GM20431 (cell line): ENCODE results near the gene TECPR2.

Source experiments
- in situ Hi-C: fragments of 300-500 bp; cut with MseI, MboI; formaldehyde crosslinking; loops from one replicate; pipeline ENCODE4 v1.15.0; 2020; ENCODE audit warnings: low sequenced_read_pairs; ENCODE audit not compliant: unreplicated experiment

TECPR2 gene

DNA sequence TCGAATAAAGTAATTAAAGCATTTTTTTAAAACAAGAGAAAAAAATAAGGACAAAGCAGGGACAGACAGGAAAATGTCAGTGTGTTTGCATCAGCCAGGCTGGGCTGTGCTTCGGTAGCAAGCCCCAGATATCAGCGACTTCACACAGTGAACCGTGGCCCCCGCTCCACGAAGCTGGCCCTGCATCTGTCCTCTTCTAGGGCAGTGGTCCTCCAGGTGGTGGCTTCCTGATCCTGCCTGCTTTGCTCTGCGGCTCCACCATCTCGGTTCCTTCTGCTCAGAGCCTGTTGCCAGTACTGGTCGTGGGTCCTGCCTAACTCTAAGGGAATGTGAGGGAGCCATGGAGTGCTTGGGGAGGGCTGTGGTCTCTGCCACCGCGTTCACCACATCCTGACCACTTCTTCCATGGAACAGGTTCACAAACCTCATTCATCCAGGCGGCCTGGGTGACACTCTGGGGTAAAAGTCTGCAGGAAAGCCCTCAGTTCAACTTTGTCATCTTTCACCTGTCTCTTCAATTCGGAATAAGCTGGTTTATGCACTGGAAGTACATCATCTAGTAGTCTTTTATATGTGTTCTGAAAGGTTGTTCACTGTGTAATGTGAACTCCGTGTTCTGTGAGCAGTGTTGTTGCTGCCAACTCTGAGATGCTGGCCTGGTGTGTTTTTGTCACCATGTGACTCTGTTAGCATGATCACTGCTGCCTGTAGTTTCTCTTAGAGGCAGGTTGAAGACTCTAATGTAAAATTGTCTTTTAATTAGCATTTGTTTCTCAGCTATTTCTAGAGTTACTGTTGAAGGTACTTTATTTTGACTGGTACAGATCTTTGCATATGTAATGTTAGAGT lies 99.0 kb downstream of the TECPR2 start:
- in situ Hi-C loops = no loop called here

DNA sequence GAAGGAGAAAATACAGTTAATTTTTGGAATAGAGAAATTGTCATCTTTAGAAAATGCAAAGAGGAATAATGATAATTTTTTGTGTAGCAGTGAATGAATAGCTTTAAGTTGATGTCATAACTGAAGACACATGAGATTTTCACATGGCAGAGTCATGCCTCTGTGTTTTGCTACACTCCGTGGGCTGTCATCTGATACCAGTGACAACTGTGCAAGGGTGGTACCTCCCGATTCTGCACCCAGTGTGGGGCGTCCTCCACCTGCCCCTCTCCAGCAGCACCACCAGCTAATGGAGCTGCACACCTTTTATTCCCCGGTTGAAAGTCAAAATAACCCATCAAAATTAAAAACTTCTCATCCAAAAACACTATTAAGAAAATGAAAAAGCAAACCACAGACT lies 99.7 kb downstream of the TECPR2 start:
- in situ Hi-C loops = no loop called here

DNA sequence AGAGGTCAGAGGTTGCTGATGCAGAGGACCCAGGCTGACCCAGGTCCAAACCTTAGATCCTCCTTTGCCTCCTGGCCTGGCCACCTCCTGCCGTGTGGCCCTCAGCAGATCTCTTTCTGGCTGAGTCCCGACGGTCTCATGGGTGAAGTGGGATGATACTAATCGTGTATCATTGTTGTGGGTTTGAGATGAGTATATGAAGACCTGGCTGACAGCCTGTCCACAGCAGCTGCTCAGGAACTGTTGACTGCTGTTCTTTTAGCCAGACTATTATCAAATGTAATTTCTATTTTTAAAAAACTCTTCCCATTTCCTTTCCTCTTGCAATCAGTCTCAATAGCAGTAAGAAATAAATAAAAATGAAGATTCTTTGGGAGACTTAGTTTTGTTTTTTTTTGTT lies 101.3 kb downstream of the TECPR2 start:
- in situ Hi-C loops = no loop called here

DNA sequence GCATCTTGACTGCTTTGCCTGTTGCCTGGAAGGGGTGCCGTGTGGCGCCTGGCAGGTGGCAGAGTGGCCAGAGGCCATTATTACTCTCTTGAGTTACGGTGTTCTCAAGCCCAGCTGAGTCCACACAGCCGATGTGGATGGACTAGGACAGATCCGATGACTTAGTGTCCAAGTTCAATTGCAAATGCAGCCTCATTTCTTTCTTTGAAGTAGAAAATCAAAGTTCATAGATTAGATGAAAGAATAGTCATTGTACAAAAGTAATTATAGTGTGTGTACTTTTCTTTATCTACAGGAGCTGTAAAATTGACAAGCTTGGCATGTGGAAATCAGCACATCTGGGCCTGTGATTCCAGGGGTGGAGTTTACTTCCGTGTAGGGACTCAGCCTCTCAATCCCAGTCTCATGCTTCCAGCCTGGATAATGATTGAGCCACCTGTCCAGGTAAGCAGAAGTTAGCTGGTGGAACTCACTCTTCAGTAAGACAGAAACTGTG lies 102.2 kb downstream of the TECPR2 start:
- in situ Hi-C loops = no loop called here

DNA sequence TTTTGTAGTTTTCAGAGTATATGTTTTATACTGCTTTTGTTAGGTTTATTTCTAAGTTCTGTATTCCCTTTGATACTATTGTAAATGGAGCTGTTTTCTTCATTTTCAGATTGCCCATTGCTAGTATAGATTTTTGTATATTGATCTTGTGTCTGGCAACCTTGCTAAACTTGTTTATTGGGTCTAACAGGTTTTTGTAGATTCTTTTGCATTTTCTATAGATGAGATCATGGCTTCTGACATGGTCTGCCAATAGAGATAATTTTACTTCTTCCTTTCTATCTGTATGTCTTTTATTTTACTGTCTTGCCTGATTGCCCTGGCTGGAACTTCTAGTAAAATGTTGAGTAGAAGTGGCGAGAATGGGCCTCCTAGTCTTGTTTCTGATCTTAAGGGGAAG lies 106.5 kb downstream of the TECPR2 start:
- in situ Hi-C loops = no loop called here

DNA sequence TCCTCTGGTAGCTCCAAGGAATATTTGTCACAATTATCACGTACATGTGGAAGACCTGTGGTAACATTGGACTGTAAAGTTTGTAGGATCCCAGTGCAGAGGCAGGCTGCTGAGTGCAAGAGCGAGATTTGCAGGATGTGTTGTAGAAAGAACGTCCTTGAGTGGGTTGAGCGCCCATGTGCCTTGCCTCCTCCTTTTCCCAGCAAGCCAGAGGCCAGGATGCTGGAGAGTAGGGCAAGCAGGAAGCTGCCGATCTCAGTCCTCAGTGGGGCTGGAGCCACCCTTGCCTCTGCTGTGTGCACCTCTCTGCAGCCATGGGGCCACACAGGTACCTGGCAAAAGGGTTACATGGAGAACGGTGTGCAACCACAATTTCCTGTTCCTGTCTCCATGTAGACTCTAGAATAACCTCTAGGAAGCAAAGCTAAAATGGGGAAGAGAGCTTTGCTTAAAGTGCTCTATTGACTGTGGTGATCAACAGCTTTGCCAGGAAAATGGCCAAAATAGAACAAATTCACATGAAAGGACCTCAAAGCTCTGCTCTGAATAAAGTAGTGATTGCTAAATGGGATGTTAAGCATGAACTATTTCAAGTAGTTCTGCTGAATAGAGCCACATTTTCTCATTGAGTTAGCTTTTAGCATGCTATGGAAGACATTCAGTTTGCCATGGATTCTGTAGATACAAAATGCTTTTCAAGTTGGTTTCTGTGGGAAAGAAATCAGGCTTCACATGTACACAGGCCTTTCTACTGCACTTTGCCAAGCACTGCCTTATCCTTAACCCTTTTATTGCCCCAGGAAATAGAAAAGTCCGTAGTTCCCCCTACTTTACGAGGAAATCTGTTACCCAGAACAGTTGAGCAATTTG lies 109.4 kb downstream of the TECPR2 start:
- in situ Hi-C loops = no loop called here

DNA sequence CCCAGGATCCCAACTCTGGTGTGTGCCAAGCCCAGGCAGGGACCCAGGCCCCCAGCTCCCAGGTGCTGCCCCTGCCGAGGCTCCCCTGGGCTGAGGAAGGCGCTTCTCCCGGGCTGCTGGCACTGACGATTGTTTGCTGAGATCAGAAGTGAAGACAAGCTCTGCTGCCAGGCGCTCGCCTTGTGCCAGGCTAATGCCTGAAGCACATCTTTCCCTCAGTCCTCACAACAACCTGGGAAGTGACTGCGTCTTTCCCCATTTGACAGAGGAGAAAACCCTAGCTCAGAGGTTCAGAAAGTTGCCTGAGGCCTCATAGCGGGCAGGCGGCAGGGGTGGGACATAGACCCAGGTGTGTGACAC lies 110.0 kb downstream of the TECPR2 start:
- in situ Hi-C loops = no loop called here

DNA sequence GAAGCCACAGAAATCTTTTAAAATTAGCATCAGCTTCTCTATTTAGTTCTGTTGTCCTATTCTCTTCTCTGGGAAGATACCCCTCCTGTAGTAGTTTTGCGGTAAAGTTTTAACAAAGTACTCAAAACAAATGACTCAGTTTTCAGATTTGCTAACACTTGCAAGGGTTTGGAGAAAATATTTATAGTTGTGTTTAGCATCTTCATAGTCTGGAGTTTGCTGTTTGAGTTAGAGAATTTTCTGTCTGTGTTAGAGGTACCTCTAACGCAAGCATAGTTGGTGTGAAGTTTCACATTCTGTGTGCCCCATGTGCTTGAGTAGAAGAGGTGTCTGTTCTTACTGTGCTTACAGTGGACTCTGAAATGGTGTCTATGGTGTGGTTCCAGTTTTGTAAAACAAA lies 110.8 kb downstream of the TECPR2 start:
- in situ Hi-C loops = no loop called here

DNA sequence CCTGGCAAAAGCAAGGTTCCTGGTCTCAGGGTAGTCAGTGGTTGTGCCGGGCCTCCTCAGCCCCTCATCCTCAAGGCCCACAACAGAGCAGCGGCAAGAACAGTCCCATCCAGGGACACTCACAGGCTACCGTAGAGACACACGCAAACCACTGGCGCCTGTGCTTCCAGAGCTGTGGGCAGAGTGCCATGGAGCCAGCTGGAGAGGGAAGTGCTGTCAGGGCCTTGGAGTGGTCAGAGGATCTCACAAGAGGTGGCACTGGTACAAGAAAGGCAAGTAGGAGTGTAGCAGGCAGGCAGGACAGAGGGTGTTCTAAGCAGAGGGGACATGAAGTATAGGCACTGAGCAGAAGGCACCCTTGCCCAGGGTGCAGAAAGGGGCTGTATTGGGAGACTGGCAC lies 112.2 kb downstream of the TECPR2 start:
- in situ Hi-C loops = no loop called here

DNA sequence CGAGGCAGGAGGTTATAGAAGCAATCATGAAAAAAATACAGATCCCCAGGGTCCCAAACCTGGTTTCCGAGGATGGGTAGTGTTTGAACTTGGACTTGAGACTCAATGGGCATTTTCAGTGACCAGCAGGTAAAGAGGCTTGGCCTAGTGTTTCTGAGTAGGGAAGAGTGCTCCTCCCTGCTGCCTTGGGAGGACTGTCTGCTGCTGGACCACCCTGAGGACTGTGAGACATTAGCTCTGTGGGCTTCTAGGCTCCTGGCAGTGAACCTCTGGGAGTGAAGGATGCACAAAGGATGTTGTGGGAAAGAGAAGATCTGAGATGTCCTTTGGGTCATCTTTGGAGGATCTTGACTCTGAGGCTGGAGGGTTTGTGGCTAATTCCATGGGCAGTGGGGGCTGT lies 116.4 kb downstream of the TECPR2 start:
- in situ Hi-C loops = no loop called here

DNA sequence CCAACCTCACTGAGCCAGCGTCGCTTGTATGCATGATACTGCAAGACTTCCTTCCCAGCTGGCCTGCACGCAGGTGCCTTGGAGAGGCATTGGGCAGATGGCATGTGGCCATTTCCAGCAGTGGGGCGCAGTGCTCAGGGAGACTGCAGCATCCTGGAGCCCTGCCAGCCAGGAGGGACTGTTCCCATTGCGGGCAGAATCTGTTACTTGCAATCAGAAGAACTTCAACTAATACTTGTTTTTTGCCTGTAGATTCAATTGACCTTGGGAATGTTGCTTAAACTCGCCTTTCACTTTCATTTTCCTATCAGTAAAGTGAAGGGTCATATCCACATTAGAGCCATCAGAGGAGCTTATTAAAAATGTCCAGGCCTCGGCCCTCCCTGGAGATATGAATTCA lies 117.0 kb downstream of the TECPR2 start:
- in situ Hi-C loops = no loop called here

DNA sequence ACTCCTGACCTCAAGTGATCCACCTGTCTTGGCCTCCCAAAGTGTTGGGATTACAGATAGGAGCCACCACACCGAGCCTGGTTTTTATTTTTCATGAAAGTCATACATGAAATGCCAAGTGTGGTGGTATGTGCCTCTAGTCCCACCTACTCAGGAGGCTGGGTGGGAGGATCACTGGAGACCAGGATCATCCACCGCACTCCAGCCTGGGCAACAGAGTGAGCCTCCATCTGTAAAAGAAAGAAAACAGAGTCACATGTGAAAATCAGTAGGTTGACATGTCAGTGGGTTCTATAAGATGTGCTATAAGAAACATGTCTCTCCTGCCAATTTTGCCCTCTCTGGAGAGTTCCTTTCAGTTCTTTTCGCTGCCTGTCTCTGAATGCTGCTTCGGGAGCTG lies 118.6 kb downstream of the TECPR2 start:
- in situ Hi-C loops = no loop called here

DNA sequence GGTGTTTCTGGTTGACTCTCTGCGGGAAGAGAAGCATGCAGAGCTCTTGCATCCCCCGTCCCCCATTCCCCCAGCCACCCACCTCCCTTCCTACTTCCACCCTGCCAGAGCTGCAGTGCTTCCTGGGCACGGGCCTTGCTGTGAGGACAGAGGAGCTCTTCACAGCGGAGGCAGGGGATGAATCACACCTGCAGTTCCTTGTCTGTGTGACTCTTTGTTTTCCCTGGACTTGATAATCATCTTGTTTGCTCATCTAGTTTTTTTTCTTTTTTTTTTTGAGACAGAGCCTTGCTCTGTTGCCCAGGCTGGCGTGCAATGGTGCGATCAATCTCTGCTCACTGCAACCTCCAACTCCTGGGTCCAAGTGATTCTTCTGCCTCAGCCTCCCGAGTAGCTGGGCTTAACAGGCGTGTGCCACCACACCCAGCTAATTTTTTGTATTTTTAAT lies 119.1 kb downstream of the TECPR2 start:
- in situ Hi-C loops = no loop called here

DNA sequence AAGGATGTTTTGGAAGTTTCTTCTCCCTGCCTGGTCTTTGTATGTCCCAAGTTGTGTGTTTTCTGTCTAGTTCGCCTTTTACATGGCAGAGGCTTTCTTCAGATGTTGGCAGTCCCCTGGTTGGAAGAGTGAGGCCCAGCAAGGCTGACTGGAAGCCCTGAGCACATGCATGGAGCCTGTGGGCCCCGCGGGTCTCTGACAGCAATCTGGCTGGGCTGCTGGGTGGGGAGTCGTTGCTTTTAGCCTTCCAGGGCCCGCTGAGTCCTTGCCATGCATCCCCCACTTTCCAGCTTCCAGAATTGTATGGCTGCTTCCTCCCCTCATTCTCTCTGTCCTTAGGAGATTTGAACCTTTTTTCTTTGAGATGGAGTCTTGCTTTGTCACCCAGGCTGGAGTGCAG lies 121.6 kb downstream of the TECPR2 start:
- in situ Hi-C loops = no loop called here

DNA sequence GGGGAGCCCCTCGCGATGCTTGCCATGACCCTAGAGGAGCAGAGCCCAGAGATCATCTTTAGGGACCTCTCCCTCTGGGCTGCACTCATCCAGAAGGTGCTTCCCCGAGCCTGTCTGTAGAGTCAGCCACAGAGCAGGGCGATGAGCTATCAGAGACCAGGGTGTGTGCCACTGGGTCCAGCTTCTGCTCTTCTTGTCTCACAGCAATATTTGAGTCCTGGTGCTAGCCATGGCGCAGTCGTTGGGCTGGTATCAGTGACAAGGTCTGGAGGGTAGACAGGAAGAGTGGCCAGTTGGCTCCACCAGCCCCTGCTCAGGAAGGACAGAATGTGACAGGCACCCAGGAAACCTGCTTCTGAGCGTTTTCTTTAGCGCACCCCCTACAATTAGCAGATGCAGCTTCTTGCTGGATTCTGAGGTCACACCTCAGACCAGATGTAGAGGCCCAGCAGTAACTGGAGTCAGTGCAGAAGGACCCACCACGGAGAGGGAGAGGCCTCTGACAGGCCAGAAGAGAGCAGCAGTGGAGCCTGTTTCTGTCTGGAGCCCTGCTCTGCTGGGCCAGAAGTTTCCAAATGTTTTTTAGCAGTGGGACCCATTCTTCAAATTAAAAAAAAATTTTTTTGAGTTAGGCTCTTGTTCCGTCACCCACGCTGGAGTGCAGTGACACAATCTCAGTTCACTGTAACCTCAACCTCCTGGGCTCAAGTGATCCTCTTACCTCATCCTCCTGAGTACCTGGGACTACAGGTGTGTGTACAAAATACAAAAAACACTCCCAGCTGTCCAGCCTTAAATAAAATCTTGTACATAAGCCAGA lies 123.2 kb downstream of the TECPR2 start:
- in situ Hi-C loops = no loop called here

DNA sequence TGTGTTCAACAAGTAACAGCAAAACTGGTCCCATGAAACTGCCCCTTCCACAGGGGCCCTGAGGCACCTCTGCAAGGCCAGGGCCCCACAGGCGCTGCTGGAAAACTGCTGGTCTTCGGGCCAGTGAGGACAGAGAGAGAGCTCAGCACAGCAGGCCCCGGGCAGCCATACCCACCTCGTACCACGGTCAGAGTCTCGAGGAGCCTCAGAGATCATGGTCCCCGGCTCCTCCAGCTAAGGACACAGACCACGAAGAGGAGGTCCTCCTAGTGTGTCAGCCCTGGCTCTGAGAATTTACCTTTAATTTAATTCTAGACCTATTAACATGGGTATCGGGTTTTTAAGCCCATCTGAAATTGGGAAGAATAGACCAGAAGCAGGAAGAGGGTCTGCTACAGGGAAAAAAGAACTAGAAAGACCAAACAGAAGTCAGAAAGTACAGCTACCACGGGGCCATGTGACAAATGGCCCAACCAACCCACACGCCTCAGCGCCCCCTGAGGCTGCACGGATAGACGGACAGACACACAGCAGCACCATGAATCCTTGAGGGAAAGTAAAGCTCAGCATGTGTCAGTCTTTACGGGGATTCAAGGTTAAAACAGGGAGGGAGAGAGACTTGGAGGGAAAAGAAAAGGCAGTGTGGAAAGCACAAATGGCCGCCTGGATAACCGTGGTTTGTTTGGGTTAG lies 123.9 kb downstream of the TECPR2 start:
- in situ Hi-C loops = no loop called here

DNA sequence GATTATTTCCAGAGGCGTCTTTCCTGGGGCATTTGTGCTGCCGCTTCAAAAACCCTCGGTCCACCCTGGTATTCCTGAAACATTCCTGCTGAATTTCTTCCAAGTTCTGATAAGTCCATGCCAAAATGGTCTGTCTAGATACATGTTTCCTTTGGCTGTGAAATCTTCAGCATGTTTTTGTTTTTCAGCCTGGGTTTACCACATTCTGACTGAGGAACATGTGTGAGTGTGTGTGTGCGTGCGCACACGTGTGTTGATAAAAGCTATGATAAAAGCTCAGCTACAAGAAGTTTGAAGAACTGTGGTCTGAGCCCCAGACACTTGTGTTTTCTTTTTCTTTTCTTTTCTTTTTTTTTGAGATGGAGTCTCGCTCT lies 124.5 kb downstream of the TECPR2 start:
- in situ Hi-C loops = no loop called here

DNA sequence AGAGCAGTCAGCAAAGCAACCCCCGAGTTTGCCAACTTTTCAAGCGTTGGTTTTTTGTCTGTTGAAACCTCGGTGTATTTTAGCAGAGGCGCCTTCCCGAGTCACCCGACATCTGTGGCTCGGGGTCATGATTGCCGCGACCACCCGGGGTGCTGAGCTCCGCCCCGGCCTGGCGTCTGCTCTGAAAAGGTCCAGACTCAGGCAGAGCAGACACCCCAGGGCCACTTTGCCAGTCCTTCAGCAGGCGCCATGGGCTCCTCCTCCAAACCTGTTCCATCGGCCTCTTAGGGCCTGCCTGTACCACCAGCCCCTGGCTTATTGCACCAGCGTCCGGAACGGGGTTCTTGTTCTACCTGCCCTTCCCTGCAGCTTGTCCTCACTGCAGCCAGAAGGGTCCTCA lies 127.7 kb downstream of the TECPR2 start:
- in situ Hi-C loops = no loop called here

DNA sequence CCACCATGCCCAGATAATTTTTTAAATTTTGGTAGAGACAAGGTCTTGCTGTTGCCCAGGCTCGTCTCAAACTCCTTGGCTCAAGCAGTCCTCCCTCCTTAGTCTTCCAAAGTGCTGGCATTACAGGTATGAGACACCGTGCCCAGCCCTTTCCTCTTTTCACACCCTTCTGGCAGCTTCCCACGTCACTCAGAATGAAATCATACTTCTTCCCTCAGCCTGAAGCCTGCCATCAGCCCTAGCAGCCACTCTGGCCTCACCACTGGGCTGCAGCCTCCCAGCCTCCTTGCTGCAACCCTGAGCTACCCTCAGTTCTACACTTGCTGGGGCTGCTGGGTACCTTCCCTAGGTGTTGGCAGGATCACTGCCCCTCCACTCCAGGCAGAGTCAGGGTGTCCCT lies 128.6 kb downstream of the TECPR2 start:
- in situ Hi-C loops = no loop called here
